ENCODE measurements around the gene CHD3.

GRCh38 chr17:7840875-7841274 lies 47.7 kb upstream of the CHD3 start:
- TF ChIP-seq RAD21 (IDR thresholded peaks at IDR 0.05; ENCODE audit: low read depth), result no peak
- TF ChIP-seq EP300 (IDR thresholded peaks at IDR 0.05; ENCODE audit: borderline replicate concordance), result no peak
- no peak for TF ChIP-seq TAF1 (IDR thresholded peaks at IDR 0.05; ENCODE audit: low read depth)
